Measurements from ENCODE around the gene EDNRA. TPM values are rescaled to one million over a fixed set of nuclear protein-coding genes. Genes with fewer than 3 reads are reported as not detected.
"Not testable (repeated sequence)": the region's sequence is repeated elsewhere in the genome, so short reads cannot be mapped to it uniquely, and the experiment has no call there.

EDNRA gene
- total RNA-seq = 9.7 TPM

- peak; percentile 17 for DNase-seq (ENCODE audit: low spot score)
These were observed at the start of gene EDNRA for GRCh38 chr4:147480891-147481576. Gene EDNRA, plus strand, starts transcription at chr4:147481097. Its CDS starts 4,585 bp downstream, at chr4:147485682.

- not testable (repeated sequence) for DNase-seq (ENCODE audit: low spot score)
These were observed 46.5 kb upstream of the EDNRA start for GRCh38 chr4:147434370-147434769.

- no peak for DNase-seq (ENCODE audit: low spot score)
These were observed 40.5 kb upstream of the EDNRA start for GRCh38 chr4:147440442-147440841.

- DNase-seq (ENCODE audit: low spot score) = no peak
These were observed 33.1 kb upstream of the EDNRA start for GRCh38 chr4:147447786-147448185.

- no peak for DNase-seq (ENCODE audit: low spot score)
These were observed 27.2 kb upstream of the EDNRA start for GRCh38 chr4:147453561-147454141.

- no peak for DNase-seq (ENCODE audit: low spot score)
These were observed 24.2 kb upstream of the EDNRA start for GRCh38 chr4:147456706-147457105.

GRCh38 chr4:147461161-147461560 is 19.7 kb upstream of the EDNRA start:
- DNase-seq (ENCODE audit: low spot score) = no peak

- DNase-seq (ENCODE audit: low spot score) = no peak
These were observed 17.8 kb upstream of the EDNRA start for GRCh38 chr4:147463065-147463464.

- no peak for DNase-seq (ENCODE audit: low spot score)
These were observed 15.4 kb upstream of the EDNRA start for GRCh38 chr4:147465461-147465860.

- no peak for DNase-seq (ENCODE audit: low spot score)
These were observed 3.5 kb upstream of the EDNRA start for GRCh38 chr4:147477439-147477838.

- DNase-seq (ENCODE audit: low spot score) = no peak
These were observed 1.5 kb upstream of the EDNRA start for GRCh38 chr4:147479376-147479775.

- no peak for DNase-seq (ENCODE audit: low spot score)
These were observed 1.1 kb upstream of the EDNRA start for GRCh38 chr4:147479786-147480185.

GRCh38 chr4:147480502-147480890 is 401 bp upstream of the EDNRA start:
- no peak for DNase-seq (ENCODE audit: low spot score)

- no peak for DNase-seq (ENCODE audit: low spot score)
These were observed 746 bp downstream of the EDNRA start for GRCh38 chr4:147481577-147482109.

GRCh38 chr4:147482281-147482680 is 1.4 kb downstream of the EDNRA start:
- DNase-seq (ENCODE audit: low spot score) = no peak

- DNase-seq (ENCODE audit: low spot score) = no peak
These were observed 4.3 kb downstream of the EDNRA start for GRCh38 chr4:147485167-147485566.

- DNase-seq (ENCODE audit: low spot score) = no peak
These were observed 6.7 kb downstream of the EDNRA start for GRCh38 chr4:147487616-147488015.

GRCh38 chr4:147488556-147488955 is 7.7 kb downstream of the EDNRA start:
- no peak for DNase-seq (ENCODE audit: low spot score)

- DNase-seq (ENCODE audit: low spot score) = no peak
These were observed 10.2 kb downstream of the EDNRA start for GRCh38 chr4:147491086-147491485.

GRCh38 chr4:147492306-147492705 is 11.4 kb downstream of the EDNRA start:
- no peak for DNase-seq (ENCODE audit: low spot score)

- DNase-seq (ENCODE audit: low spot score) = peak; percentile 13
These were observed 11.9 kb downstream of the EDNRA start for GRCh38 chr4:147492761-147493160.

GRCh38 chr4:147493307-147493706 is 12.4 kb downstream of the EDNRA start:
- no peak for DNase-seq (ENCODE audit: low spot score)

- no peak for DNase-seq (ENCODE audit: low spot score)
These were observed 13.4 kb downstream of the EDNRA start for GRCh38 chr4:147494301-147494700.
